ENCODE measurements around the gene FAR2. TPM values are rescaled to one million over a fixed set of nuclear protein-coding genes. Genes with fewer than 3 reads are reported as not detected.
A peak's percentile ranks its signal among the peaks of the same experiment; 100 is the strongest.

FAR2 gene
- polyA plus RNA-seq, 1 donor (not counting 4 experiments of a cell fraction or from before 2014, with no cell fraction given) = 9.2 TPM

DNA sequence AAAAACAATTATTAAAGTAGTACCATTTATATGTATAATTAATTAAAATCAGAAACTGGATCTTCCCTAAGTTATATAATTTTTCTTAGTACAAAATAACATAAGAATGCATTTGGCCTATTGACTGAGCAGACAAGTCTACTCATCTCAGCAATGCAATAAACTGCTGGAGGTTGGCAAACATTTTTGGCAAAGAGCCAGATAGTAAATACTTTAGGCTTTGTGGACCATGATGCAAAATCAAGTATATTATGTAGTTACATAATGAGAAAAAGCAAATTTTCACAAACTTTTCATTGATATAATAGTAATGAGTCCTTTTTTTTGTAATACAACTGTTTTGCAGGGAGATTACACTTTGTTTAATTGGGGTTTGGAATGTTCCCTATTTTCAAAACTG lies 201.0 kb downstream of the FAR2 start:
- dilution Hi-C loops (cut with MboI; ENCODE audit: extremely low pct_ligation_motif_present, low sequenced_read_pairs) = no loop called here
- Histone ChIP-seq H3K36me3 (ENCODE audit: control insufficient read depth in 2 of 2, extremely low read depth in 1 of 2, insufficient read depth in 2 of 2, low read length in 2 of 2) (peaks cover 3% of the 10 kb centered on the region in 2 experiments), H2AFZ (ENCODE audit: control insufficient read depth, low read length) (no peak overlapping the region), H4K20me1 (ENCODE audit: control insufficient read depth, extremely low read depth, insufficient read depth, low read length) (no peaks in the 10 kb centered on the region), H3K9ac (ENCODE audit: control insufficient read depth, extremely low read depth, insufficient read depth, low read length) (no peak overlapping the region), H3K4me1 (ENCODE audit: control insufficient read depth, extremely low read depth, insufficient read depth, low read length) (no peaks in the 10 kb centered on the region), H3K27me3 (ENCODE audit: control insufficient read depth, extremely low read depth, insufficient read depth, low read length) (no peaks in the 10 kb centered on the region), H3K27ac (ENCODE audit: control insufficient read depth, insufficient read depth, low read length) (no peak overlapping the region), H3K9me1 (ENCODE audit: control insufficient read depth, extremely low read depth, insufficient read depth, low read length) (no peaks in the 10 kb centered on the region), H3K4me3 (ENCODE audit: control insufficient read depth in 2 of 3, extremely low read depth in 1 of 3, insufficient read depth in 2 of 3, low read depth in 1 of 3, low read length in 3 of 3) (no peak overlapping the region), H3K79me2 (ENCODE audit: control insufficient read depth, insufficient read depth, low read length) (no peaks in the 10 kb centered on the region), H3K9me3 (ENCODE audit: control insufficient read depth, low read depth, low read length) (no peaks in the 10 kb centered on the region), H3K4me2 (ENCODE audit: control insufficient read depth, extremely low read depth, insufficient read depth, low read depth, low read length) (no peak overlapping the region)
- peak; percentile 13 for DNase-seq (ENCODE audit: low read depth, low spot score)
- TF ChIP-seq EZH2 (IDR thresholded peaks at IDR 0.05; ENCODE audit: low read length) = no peak
- TF ChIP-seq, protein P1, sequence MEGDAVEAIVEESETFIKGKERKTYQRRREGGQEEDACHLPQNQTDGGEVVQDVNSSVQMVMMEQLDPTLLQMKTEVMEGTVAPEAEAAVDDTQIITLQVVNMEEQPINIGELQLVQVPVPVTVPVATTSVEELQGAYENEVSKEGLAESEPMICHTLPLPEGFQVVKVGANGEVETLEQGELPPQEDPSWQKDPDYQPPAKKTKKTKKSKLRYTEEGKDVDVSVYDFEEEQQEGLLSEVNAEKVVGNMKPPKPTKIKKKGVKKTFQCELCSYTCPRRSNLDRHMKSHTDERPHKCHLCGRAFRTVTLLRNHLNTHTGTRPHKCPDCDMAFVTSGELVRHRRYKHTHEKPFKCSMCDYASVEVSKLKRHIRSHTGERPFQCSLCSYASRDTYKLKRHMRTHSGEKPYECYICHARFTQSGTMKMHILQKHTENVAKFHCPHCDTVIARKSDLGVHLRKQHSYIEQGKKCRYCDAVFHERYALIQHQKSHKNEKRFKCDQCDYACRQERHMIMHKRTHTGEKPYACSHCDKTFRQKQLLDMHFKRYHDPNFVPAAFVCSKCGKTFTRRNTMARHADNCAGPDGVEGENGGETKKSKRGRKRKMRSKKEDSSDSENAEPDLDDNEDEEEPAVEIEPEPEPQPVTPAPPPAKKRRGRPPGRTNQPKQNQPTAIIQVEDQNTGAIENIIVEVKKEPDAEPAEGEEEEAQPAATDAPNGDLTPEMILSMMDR (optimal IDR thresholded peaks at IDR 0.05 in 1 of 3, IDR thresholded peaks at IDR 0.05 in 1 of 3, conservative IDR thresholded peaks at IDR 0.05 in 1 of 3; ENCODE audit: extremely low read depth in 1 of 3, insufficient read depth in 2 of 3, low read length in 3 of 3) = no peak
- no peak for FAIRE-seq

- Histone ChIP-seq H4K20me1 (ENCODE audit: control insufficient read depth, extremely low read depth, insufficient read depth, low read length) (no peaks in the 10 kb centered on the region), H3K4me2 (ENCODE audit: control insufficient read depth, extremely low read depth, insufficient read depth, low read depth, low read length) (no peak overlapping the region), H3K27me3 (ENCODE audit: control insufficient read depth, extremely low read depth, insufficient read depth, low read length) (no peaks in the 10 kb centered on the region), H3K27ac (ENCODE audit: control insufficient read depth, insufficient read depth, low read length) (no peak overlapping the region), H3K9me1 (ENCODE audit: control insufficient read depth, extremely low read depth, insufficient read depth, low read length) (no peaks in the 10 kb centered on the region), H3K9me3 (ENCODE audit: control insufficient read depth, low read depth, low read length) (no peaks in the 10 kb centered on the region), H3K36me3 (ENCODE audit: control insufficient read depth in 2 of 2, extremely low read depth in 1 of 2, insufficient read depth in 2 of 2, low read length in 2 of 2) (no peaks in the 10 kb centered on the region), H3K4me1 (ENCODE audit: control insufficient read depth, extremely low read depth, insufficient read depth, low read length) (no peaks in the 10 kb centered on the region), H3K9ac (ENCODE audit: control insufficient read depth, extremely low read depth, insufficient read depth, low read length) (no peak overlapping the region), H3K4me3 (ENCODE audit: control insufficient read depth in 2 of 3, extremely low read depth in 1 of 3, insufficient read depth in 2 of 3, low read depth in 1 of 3, low read length in 3 of 3) (no peak overlapping the region), H2AFZ (ENCODE audit: control insufficient read depth, low read length) (no peak overlapping the region), H3K79me2 (ENCODE audit: control insufficient read depth, insufficient read depth, low read length) (no peaks in the 10 kb centered on the region)
- TF ChIP-seq, protein P1 (optimal IDR thresholded peaks at IDR 0.05 in 1 of 3, IDR thresholded peaks at IDR 0.05 in 1 of 3, conservative IDR thresholded peaks at IDR 0.05 in 1 of 3; ENCODE audit: extremely low read depth in 1 of 3, insufficient read depth in 2 of 3, low read length in 3 of 3) = no peak
- dilution Hi-C loops (cut with MboI; ENCODE audit: extremely low pct_ligation_motif_present, low sequenced_read_pairs) = no loop called here
- FAIRE-seq (no peak), DNase-seq (ENCODE audit: low read depth, low spot score) (no peak)
Observed at GRCh38 chr12:29354954-29355353, 205.9 kb downstream of the FAR2 start.

Data from keratinocyte (primary cell).